GM12878 (cell line): ENCODE measurements around the gene SAP30L. TPM values are rescaled to one million over a fixed set of nuclear protein-coding genes. Genes with fewer than 3 reads are reported as not detected.

Experiments used
- ATAC-seq: fragments of 200-7000 bp; cut with Tn5 transposase; 3 replicates; pipeline ENCODE4 v1.9.1; 2020; ENCODE audit warnings: mild to moderate bottlenecking, moderate library complexity
- BruUV-seq: library from RNA; stranded (reverse); fragments of 400-500 nt; replicated peaks from 2 replicates; lab custom pipeline; 2021; lab: Mats Ljungman, UMichigan
- CTCF ChIA-PET: fragments of 300-600 bp; sonication (Branson Sonifier 250); formaldehyde crosslinking; extraction: SDS; loops from one replicate; lab custom pipeline; 2021; ENCODE audit warnings: inconsistent platforms; lab: Yijun Ruan, JAX
- POLR2A ChIA-PET: fragments of 350-600 bp; formaldehyde crosslinking; extraction: SDS; loops from one replicate; lab custom pipeline; 2021; ENCODE audit warnings: inconsistent platforms; lab: Charles Lee
- RAD21 ChIA-PET: fragments of 300-600 bp; sonication (Branson Sonifier 250); formaldehyde crosslinking; loops from one replicate; lab custom pipeline; 2023; ENCODE audit warnings: antibody characterized with exemption; ENCODE audit not compliant: unreplicated experiment; lab: Charles Lee
- SMC1A ChIA-PET: fragments of 300-600 bp; sonication (Branson Sonifier 250); formaldehyde crosslinking; loops from one replicate; lab custom pipeline; 2023; ENCODE audit not compliant: unreplicated experiment, uncharacterized antibody; lab: Charles Lee
- DNase-seq: peaks from one replicate; pipeline ENCODE4 v3.0.0-alpha.2; 2011; ENCODE audit warnings: low read depth, low spot score
- FAIRE-seq: peaks from 3 replicates; lab custom pipeline; 2011; peaks lifted over from hg19 to GRCh38; lab: Jason Lieb, UNC
- H2AFZ ChIP-seq: 2 replicates; pipeline ENCODE4 v1.6.0; 2011; ENCODE audit warnings: low read depth, low read length, control low read depth; ENCODE audit not compliant: control insufficient read depth
- H3K27ac ChIP-seq: 2 replicates; pipeline ENCODE4 v1.5.1; 2011; ENCODE audit warnings: control low read depth; ENCODE audit not compliant: control insufficient read depth, insufficient read depth
- H3K27me3 ChIP-seq, 2 experiments: replicated peaks in 1 of 2; 2 replicates each; pipeline versions ENCODE4 v1.6.0 to v1.6.1; 2011; ENCODE audit warnings: low read length in 1 of 2; ENCODE audit not compliant: control insufficient read depth in 2 of 2, insufficient read depth in 2 of 2
- H3K36me3 ChIP-seq, 2 experiments: 2 replicates each; pipeline ENCODE4 v1.5.1; 2011; ENCODE audit warnings: low read length in 1 of 2; ENCODE audit not compliant: control insufficient read depth in 2 of 2, insufficient read depth in 2 of 2
- H3K4me1 ChIP-seq: 2 replicates; pipeline ENCODE4 v1.6.1; 2011; ENCODE audit warnings: mild to moderate bottlenecking, low read length, moderate library complexity, mixed read lengths; ENCODE audit not compliant: control insufficient read depth, insufficient read depth
- H3K4me2 ChIP-seq: 2 replicates; pipeline ENCODE4 v1.6.0; 2011; ENCODE audit warnings: control low read depth; ENCODE audit not compliant: control insufficient read depth, insufficient read depth
- H3K4me3 ChIP-seq: fragments of 200-600 bp; sonication (generic); 2 replicates; pipeline ENCODE4 v1.5.1; 2016
- H3K79me2 ChIP-seq: 2 replicates; pipeline ENCODE4 v1.6.0; 2011; ENCODE audit warnings: low read length; ENCODE audit not compliant: control insufficient read depth, insufficient read depth
- H3K9ac ChIP-seq: 2 replicates; pipeline ENCODE4 v1.8.0; 2011; ENCODE audit warnings: low read length, control low read depth, mixed read lengths; ENCODE audit not compliant: control insufficient read depth, insufficient read depth
- H3K9me3 ChIP-seq: replicated peaks from 3 replicates; pipeline ENCODE4 v1.5.1; 2011; ENCODE audit warnings: mild to moderate bottlenecking, low read length; ENCODE audit not compliant: control insufficient read depth, insufficient read depth
- H4K20me1 ChIP-seq: 2 replicates; pipeline ENCODE4 v1.6.0; 2011; ENCODE audit not compliant: control insufficient read depth, insufficient read depth
- BHLHE40 ChIP-seq, 2 experiments: fragments of 450-650 bp in 1 of 2; IDR thresholded peaks; 2 replicates each; pipeline ENCODE4 v1.6.1; 2011 to 2017; ENCODE audit warnings: low read depth in 2 of 2, borderline replicate concordance in 1 of 2, improper control_type of control experiment in 1 of 2, low read length in 1 of 2, mild to moderate bottlenecking in 1 of 2
- CBX3 ChIP-seq: fragments of 200-600 bp; sonication (generic); IDR thresholded peaks from 2 replicates; pipeline ENCODE4 v1.6.1; 2016; ENCODE audit warnings: low read depth, borderline replicate concordance
- CEBPB ChIP-seq, 2 experiments: fragments of 150-350 bp in 1 of 2; IDR thresholded peaks; 2 replicates each; pipeline ENCODE4 v1.6.1; 2012 to 2014; ENCODE audit warnings: low read depth in 2 of 2, low read length in 2 of 2, borderline replicate concordance in 1 of 2, inconsistent platforms in 1 of 2
- CHD4 ChIP-seq: fragments of 200-600 bp; sonication (generic); IDR thresholded peaks from 2 replicates; pipeline ENCODE4 v1.6.1; 2016; ENCODE audit warnings: mild to moderate bottlenecking
- MEF2A ChIP-seq: IDR thresholded peaks from 2 replicates; pipeline ENCODE4 v1.6.1; 2011; ENCODE audit warnings: low read depth, mild to moderate bottlenecking, low read length, moderate library complexity; ENCODE audit not compliant: insufficient read depth
- MTA2 ChIP-seq: fragments of 450-650 bp; IDR thresholded peaks from 2 replicates; pipeline ENCODE4 v1.6.1; 2016; ENCODE audit warnings: low read depth, mild to moderate bottlenecking, moderate library complexity
- PAX5 ChIP-seq: IDR thresholded peaks from 2 replicates; pipeline ENCODE4 v1.6.1; 2011; ENCODE audit warnings: low read depth, low read length, borderline replicate concordance
- RFX5 ChIP-seq: IDR thresholded peaks from 2 replicates; pipeline ENCODE4 v1.6.1; 2011; ENCODE audit warnings: low read depth, low read length, improper control_type of control experiment
- WGBS: methylation state at CpG from one replicate; pipeline ENCODE4 v1.1.6; 2016; ENCODE audit warnings: low lambda C conversion rate; ENCODE audit not compliant: insufficient replicate concordance, insufficient coverage; ENCODE audit errors: missing lambda C conversion rate; 5-methylcytosine and 5-hydroxymethylcytosine counted together
- in situ Hi-C: fragments of 300-500 bp; cut with MboI; formaldehyde crosslinking; loops from 9 replicates; pipeline ENCODE4 v1.14.3; 2018; ENCODE audit warnings: mixed read lengths
- intact Hi-C: fragments of 100-400 bp; cut with micrococcal nuclease; formaldehyde crosslinking; loops from one replicate; pipeline ENCODE4 v1.14.2; 2022; ENCODE audit not compliant: unreplicated experiment
- polyA plus RNA-seq, 11 experiments: library from polyadenylated mRNA; depleted of rRNA in 4 of 11; unstranded in 6 of 11; stranded (reverse) in 5 of 11; fragments of >200 nt; fragmentation: Nextera tagmentation in 4 of 11; fragmentation: Illumina TruSeq in 1 of 11; extraction: Ambion mirVana in 4 of 11; extraction: Trizol in 1 of 11; gene quantifications; 1 replicate in 1 of 11; 2 replicates in 10 of 11; pipeline versions ENCODE4 v1.2.1 to v1.2.3, GENCODE V29; 2011 to 2016; ENCODE audit warnings: inconsistent platforms in 2 of 11, missing spikeins in 2 of 11, low read depth in 1 of 11
- total RNA-seq, 4 experiments: library from RNA; depleted of rRNA in 3 of 4; stranded (reverse); fragments of >200 nt in 3 of 4; fragmentation: Illumina TruSeq in 1 of 4; extraction: Trizol in 1 of 4; gene quantifications; 2 replicates each; pipeline versions ENCODE4 v1.2.1 to v1.2.3, GENCODE V29; 2013 to 2021
- TF ChIP-seq, protein P1 (sequence below): fragments of 450-650 bp; conservative IDR thresholded peaks from 2 replicates; pipeline ENCODE4 v1.6.1; 2017; ENCODE audit warnings: mild to moderate bottlenecking, moderate library complexity
- TF ChIP-seq, protein P2 (sequence below): fragments of 450-650 bp; formaldehyde crosslinking; IDR thresholded peaks from 2 replicates; pipeline ENCODE4 v1.4.0; 2022; ENCODE audit warnings: mild to moderate bottlenecking, moderate library complexity

SAP30L gene
- total and polyA plus RNA-seq, 10 of the 15 experiments (the other 5 are each of a cell fraction or from before 2014, with no cell fraction given): 2.4 to 36.8 (median 15.7) TPM

DNA sequence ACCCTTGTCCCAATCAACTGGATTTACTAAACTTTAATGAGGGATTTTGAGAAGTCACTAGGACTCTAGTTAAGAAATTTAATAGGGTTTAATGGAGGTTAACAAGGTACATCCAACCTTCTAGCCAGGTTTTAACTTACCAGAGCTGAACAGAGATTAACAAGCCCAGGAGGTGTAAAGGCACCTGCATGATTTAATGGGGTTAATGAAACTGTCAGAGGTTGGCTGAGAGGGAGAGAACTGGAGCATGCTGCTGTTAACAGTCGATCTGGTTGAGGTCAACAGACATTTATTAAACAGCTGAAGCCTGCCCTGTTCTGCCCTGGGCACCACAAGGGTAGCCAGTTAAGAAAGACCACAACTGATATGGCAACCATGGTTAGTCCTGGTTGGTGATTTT, 18.6 kb downstream of the SAP30L start:
- WGBS: 33% methylated on average over 1 of the region's 1 CpG
- Histone ChIP-seq H3K9ac (no peak overlapping the region), H3K79me2 (no peaks in the 10 kb centered on the region), H4K20me1 (no peaks in the 10 kb centered on the region), H3K4me3 (no peak overlapping the region), H3K36me3 (no peaks in the 10 kb centered on the region), H2AFZ (no peak overlapping the region)
- ChIA-PET RAD21 (interaction anchor here (0.8 kb wide), 1 partner anchor 23 kb away, joined by 3 read pairs; no protein-coding TSS in a partner anchor), POLR2A (interaction anchor here (0.6 kb wide), 1 partner anchor 175 kb away, joined by 5 read pairs; no protein-coding TSS in a partner anchor), CTCF (interaction anchor here (0.7 to 8.6 kb wide), 10 partner anchors 36 to 491 kb away, joined by 3 to 135 read pairs (median 4); no protein-coding TSS in a partner anchor), SMC1A (interaction anchor here (0.5 to 6.8 kb wide), 2 partner anchors 39 to 109 kb away, joined by 3 to 90 read pairs; no protein-coding TSS in a partner anchor)
- ATAC-seq (no peak), DNase-seq (no peak)
- no TSS peak for BruUV-seq
- no peak for TF ChIP-seq RFX5
- TF ChIP-seq BHLHE40 (IDR thresholded peaks at IDR 0.05; ENCODE audit: borderline replicate concordance in 1 of 2, low read depth in 2 of 2, low read length in 1 of 2): no peak
- no peak for TF ChIP-seq CHD4
- TF ChIP-seq, protein P1, sequence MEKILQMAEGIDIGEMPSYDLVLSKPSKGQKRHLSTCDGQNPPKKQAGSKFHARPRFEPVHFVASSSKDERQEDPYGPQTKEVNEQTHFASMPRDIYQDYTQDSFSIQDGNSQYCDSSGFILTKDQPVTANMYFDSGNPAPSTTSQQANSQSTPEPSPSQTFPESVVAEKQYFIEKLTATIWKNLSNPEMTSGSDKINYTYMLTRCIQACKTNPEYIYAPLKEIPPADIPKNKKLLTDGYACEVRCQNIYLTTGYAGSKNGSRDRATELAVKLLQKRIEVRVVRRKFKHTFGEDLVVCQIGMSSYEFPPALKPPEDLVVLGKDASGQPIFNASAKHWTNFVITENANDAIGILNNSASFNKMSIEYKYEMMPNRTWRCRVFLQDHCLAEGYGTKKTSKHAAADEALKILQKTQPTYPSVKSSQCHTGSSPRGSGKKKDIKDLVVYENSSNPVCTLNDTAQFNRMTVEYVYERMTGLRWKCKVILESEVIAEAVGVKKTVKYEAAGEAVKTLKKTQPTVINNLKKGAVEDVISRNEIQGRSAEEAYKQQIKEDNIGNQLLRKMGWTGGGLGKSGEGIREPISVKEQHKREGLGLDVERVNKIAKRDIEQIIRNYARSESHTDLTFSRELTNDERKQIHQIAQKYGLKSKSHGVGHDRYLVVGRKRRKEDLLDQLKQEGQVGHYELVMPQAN: no peak
- TF ChIP-seq PAX5: no peak
- TF ChIP-seq CEBPB (IDR thresholded peaks at IDR 0.05; ENCODE audit: borderline replicate concordance in 1 of 2, low read depth in 2 of 2, low read length in 2 of 2): no peak
- TF ChIP-seq CBX3: no peak
- no peak for TF ChIP-seq MEF2A
- TF ChIP-seq MTA2: no peak
- TF ChIP-seq, protein P2, sequence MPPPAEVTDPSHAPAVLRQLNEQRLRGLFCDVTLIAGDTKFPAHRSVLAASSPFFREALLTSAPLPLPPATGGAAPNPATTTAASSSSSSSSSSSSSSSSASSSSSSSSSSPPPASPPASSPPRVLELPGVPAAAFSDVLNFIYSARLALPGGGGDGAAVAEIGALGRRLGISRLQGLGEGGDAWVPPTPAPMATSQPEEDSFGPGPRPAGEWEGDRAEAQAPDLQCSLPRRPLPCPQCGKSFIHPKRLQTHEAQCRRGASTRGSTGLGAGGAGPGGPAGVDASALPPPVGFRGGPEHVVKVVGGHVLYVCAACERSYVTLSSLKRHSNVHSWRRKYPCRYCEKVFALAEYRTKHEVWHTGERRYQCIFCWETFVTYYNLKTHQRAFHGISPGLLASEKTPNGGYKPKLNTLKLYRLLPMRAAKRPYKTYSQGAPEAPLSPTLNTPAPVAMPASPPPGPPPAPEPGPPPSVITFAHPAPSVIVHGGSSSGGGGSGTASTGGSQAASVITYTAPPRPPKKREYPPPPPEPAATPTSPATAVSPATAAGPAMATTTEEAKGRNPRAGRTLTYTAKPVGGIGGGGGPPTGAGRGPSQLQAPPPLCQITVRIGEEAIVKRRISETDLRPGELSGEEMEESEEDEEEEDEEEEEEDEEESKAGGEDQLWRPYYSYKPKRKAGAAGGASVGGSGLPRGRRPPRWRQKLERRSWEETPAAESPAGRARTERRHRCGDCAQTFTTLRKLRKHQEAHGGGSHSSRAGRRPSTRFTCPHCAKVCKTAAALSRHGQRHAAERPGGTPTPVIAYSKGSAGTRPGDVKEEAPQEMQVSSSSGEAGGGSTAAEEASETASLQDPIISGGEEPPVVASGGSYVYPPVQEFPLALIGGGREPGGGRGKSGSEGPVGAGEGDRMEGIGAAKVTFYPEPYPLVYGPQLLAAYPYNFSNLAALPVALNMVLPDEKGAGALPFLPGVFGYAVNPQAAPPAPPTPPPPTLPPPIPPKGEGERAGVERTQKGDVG (CRISPR knock-in tag): no peak
- TF ChIP-seq, all 136 proteins: peak for 0
- in situ Hi-C loops (no loop called here), intact Hi-C loops (no loop called here)
- Histone ChIP-seq H3K4me2 (no peak overlapping the region), H3K9me3 (no peaks in the 10 kb centered on the region), H3K27ac (no peak overlapping the region), H3K27me3 (no peaks in the 10 kb centered on the region), H3K4me1 (peaks cover 5% of the 10 kb centered on the region)
- no peak for FAIRE-seq
